ENCODE measurements around the gene FBXL13.
"Not testable (repeated sequence)": the region's sequence is repeated elsewhere in the genome, so short reads cannot be mapped to it uniquely, and the experiment has no call there.

FBXL13 gene

DNA sequence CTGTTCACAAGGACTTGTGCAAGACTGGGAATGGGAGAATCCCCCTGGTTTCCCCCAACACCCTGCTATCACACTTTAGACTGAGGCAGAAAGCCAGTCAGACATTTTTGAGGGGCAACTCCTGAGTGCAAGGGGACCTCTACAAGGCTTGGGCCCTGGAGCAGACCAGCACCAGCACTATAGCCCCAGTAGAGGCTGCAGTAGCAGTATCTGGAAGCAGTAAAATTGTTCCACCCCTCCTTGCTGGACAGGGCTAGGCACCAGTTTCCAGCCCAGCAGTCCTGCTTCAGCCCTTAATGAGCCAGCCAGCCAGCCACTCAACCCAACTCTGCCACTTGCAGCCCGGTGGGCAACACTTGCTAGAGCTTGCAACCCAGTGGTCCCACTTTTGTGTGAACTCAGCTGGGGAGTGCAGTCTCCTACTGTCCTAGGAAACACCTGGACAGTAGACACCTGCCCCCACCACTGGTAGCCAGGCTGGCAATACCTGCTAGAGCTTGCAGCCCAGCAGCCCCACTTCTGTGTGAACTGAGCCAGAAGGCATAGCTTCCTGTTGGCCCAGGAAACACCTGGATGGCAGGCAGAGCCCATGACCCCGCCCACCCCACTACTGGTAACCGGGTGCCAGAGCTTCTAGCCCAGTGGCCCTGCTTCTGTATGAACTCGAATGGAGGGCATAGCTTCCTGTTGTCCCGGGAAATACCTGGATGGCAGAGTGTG lies 65.0 kb downstream of the FBXL13 start:
- Histone ChIP-seq H3K27ac (no peak overlapping the region), H3K36me3 (no peaks in the 10 kb centered on the region), H3K9me3 (ENCODE audit: severe bottlenecking) (no peaks in the 10 kb centered on the region), H3K27me3 (ENCODE audit: insufficient read depth, low read depth, severe bottlenecking) (no peaks in the 10 kb centered on the region), H3K4me3 (ENCODE audit: low read depth, low read length) (no peak overlapping the region)
- DNase-seq: no peak
- TF ChIP-seq CTCF (IDR thresholded peaks at IDR 0.05; ENCODE audit: low read depth, low read length): no peak

GRCh38 chr7:103003004-103003403 lies 71.6 kb downstream of the FBXL13 start:
- Histone ChIP-seq H3K36me3 (no peaks in the 10 kb centered on the region), H3K27me3 (ENCODE audit: insufficient read depth, low read depth, severe bottlenecking) (no peaks in the 10 kb centered on the region), H3K9me3 (ENCODE audit: severe bottlenecking) (peaks cover 3% of the 10 kb centered on the region), H3K4me3 (ENCODE audit: low read depth, low read length) (no peak overlapping the region), H3K27ac (no peak overlapping the region)
- DNase-seq: no peak
- no peak for TF ChIP-seq CTCF (IDR thresholded peaks at IDR 0.05; ENCODE audit: low read depth, low read length)

DNA sequence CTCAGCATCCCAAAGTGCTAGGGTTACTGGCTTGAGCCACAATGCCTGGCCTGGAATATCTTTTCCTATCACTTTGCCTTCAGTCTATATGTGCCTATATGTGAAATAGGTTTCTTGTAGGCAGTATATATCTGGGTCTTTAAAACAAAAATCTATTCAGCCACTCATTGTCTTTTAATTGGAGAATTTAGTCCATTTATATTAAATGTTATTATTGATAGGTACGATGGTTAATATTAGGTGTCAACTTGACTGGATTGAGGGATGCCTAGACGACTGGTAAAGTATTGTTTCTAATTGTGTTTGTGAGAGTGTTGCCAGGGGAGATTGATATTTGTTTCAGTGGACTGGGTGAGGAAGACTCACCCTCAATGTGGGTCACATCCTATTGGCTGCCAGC lies 73.4 kb downstream of the FBXL13 start:
- Histone ChIP-seq H3K9me3 (ENCODE audit: severe bottlenecking) (peaks cover 3% of the 10 kb centered on the region), H3K27ac (no peak overlapping the region), H3K36me3 (no peaks in the 10 kb centered on the region), H3K27me3 (ENCODE audit: insufficient read depth, low read depth, severe bottlenecking) (no peaks in the 10 kb centered on the region), H3K4me3 (ENCODE audit: low read depth, low read length) (no peak overlapping the region)
- no peak for DNase-seq
- TF ChIP-seq CTCF (IDR thresholded peaks at IDR 0.05; ENCODE audit: low read depth, low read length): no peak

DNA sequence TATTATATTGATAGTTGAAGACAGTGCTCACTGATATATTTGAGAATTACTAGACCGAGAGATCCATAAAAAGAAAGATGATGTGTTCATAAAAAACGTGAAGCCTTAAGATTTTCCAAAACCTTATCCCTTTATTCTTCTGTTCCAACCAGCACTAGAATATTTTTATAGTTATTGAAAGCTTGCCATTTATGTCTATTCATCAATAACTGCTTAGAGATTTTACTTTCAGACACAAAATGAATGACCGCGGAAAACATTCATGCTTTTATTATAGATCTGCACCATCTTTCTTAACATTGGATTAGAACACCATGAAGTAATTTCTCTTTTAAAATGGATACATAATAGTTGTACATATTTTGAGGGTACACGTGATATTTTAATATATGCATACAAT lies 77.6 kb downstream of the FBXL13 start:
- Histone ChIP-seq H3K4me3 (ENCODE audit: low read depth, low read length) (no peak overlapping the region), H3K27me3 (ENCODE audit: insufficient read depth, low read depth, severe bottlenecking) (no peaks in the 10 kb centered on the region), H3K27ac (no peak overlapping the region), H3K36me3 (no peaks in the 10 kb centered on the region), H3K9me3 (ENCODE audit: severe bottlenecking) (no peaks in the 10 kb centered on the region)
- DNase-seq: no peak
- TF ChIP-seq CTCF (IDR thresholded peaks at IDR 0.05; ENCODE audit: low read depth, low read length): no peak

DNA sequence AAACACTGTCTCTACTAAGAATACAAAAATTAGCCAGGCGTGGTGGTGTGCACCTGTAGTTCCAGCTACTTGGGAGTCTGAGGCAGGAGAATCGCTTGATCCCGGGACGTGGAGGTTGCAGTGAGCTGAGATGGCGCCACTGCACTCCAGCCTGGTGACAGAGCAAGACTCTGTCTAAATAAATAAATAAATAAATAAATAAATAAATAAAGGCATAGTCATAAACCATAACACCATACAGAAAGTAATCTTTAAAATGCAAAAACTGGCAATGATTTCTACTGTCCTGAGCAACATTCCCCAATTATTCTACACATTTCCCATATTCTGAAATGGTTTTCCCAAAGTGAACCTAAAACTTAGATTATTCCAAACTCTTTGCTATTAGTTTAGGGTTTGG lies 79.0 kb downstream of the FBXL13 start:
- not testable (repeated sequence) for DNase-seq; H3K36me3 ChIP-seq; H3K27me3 ChIP-seq (ENCODE audit: insufficient read depth, low read depth, severe bottlenecking); H3K27ac ChIP-seq; H3K9me3 ChIP-seq (ENCODE audit: severe bottlenecking); H3K4me3 ChIP-seq (ENCODE audit: low read depth, low read length)

DNA sequence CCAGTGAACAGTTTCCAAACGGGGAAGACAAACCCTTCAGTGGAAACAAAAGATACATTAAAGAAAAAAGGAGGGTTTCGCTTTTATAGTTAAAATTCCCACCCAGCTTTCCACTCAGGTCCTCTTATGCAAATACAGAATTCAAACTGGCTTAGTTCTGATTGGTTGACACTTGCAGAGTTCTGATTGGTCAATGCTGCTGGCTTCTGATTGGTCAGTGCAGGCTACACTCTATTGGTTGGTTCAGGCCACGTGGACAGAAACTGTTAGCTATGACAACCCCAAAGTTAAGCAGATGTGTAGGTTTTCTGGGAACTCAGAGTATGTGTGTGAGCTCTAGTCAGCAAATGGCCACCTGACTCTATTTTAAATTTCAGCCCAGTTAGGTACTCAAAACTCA lies 80.0 kb downstream of the FBXL13 start:
- H3K27me3 ChIP-seq (ENCODE audit: insufficient read depth, low read depth, severe bottlenecking): no peaks in the 10 kb centered on the region
- H3K36me3 ChIP-seq: no peaks in the 10 kb centered on the region
- no peaks in the 10 kb centered on the region for H3K9me3 ChIP-seq (ENCODE audit: severe bottlenecking)
- H3K27ac ChIP-seq: no peak overlapping the region
- DNase-seq: no peak
- no peak overlapping the region for H3K4me3 ChIP-seq (ENCODE audit: low read depth, low read length)
- no peak for TF ChIP-seq CTCF (IDR thresholded peaks at IDR 0.05; ENCODE audit: low read depth, low read length)
